Measurements from ENCODE around the gene MYO15A.
A peak's percentile ranks its signal among the peaks of the same experiment; 100 is the strongest.

MYO15A gene

DNA sequence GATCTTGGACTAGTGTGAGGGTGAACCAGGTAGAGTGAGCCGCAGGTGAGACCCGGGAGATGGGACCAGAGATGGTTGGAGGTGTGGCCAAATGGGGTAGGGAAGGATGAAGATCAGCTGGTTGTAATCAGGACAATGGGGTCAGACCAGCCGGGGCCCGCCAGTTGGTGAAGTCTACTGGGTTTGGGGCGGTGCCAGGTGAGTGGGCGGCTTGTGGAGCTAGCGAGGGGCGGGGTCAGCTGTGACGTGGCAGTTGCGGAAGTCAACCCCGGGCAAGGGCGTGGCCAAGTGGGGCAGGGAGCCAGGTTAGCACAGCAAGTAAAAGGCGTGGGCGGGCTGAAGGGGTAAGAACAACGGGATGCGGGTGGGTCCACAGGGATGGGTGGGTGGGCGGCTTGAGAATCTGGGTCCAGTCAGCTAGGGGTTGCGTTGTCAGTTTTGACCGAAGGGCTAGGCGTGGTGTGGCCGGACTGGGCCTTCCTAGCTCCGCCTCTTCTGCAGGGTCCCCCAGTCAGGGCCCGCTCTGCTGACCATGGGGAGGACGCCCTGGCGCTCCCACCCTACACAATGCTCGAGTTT is 49.6 kb downstream of the MYO15A start:
- peak; percentile 92 for DNase-seq (ENCODE audit: low read depth)

DNA sequence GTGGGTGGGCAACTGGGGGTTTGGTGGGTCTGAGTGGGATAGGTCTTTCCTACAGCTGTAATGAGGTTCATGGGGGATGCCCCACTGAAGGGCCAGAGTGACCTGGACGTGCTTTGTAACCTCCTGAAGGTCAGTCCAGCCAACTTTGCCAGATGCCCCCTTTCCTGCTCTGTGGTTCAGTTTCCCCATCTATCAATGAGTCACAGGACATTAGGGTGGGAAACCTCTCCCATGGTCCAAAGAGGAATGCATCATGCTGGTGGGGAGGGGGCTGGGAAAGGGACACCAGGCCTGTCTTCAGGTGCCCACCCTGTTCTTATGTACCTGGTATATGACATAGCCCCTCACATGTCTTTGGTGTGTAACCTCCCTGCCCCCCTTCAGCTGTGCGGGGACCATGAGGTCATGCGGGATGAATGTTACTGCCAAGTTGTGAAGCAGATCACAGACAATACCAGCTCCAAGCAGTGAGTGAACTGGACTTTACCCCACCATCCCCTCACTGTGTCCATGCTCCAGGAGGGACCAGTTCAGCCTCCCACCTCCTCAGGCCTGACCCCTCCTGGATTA is 51.1 kb downstream of the MYO15A start:
- no peak for DNase-seq (ENCODE audit: low read depth)

DNA sequence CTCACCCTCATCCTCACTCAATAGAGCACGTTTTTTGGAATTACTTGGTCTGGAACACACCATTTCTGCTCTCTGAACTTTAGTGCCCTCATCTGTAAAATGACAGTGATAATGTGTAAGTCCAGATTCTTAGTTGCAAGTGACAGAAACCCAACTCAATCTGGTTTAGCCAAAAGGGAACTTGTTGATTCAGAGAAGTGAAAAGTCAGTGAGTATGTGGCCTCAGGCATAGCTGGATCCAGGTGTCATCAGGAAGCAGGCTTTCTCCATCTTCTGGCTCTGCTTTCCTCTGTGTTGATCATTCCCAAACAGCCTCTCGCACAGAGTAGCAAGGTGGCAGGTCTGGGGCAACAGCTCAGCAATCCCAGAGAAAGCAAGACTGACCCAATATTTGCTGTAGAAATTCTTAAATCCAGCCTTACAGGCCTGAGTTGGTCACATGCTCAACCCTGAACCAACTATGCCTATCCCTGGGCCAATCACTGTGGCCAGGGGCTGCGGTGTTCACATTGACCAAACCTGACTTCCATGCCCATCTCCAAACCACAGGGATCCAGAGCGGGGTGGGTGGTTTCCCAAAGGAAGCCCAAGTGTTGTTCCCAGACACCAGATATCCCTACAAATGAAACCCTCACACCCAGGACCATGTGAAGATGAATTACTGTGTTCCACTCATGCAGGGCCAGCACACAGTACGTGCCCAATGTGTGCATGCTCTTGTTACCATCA is 51.7 kb downstream of the MYO15A start:
- no peak for DNase-seq (ENCODE audit: low read depth)

DNA sequence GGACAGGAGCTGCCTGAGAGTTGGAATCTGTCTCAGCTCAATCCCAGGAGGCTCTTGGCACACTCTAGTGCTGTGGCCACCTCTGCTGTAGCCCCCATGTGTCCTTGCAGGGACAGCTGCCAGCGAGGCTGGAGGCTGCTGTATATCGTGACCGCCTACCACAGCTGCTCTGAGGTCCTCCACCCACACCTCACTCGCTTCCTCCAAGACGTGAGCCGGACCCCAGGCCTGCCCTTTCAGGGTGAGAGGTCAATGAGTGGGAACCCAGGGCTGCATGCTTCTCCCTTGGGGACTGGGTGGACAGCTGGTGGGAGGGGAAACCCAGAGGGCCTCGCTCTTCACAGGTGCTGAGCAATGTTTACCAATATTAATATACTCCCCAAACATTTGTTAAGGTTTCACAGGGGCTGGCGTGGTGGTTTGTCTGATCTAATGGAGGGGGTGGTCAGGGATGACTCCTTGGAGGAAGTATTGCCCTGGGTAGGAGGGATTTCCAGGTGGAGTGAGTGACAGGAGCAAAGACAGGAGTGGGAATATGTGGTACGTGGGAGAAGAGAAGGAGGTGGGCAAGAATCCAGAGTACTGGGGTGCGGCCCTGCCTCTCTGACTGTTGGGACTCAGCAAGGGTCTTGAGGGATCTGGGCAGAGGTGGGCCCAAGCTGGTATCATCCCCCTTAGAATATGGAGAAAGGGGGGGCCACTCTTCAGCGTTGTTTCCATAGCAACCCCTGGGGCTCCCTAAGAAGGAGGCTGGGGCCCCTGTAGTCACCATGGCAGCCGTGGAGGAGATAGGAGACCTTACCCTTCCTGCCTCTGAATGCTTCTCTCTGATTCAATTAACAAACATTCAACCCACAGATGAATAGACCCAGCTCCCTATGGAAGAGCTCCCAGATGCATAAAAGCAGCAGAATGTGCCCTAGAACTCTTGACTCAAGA is 52.9 kb downstream of the MYO15A start:
- no peak for DNase-seq (ENCODE audit: low read depth)

DNA sequence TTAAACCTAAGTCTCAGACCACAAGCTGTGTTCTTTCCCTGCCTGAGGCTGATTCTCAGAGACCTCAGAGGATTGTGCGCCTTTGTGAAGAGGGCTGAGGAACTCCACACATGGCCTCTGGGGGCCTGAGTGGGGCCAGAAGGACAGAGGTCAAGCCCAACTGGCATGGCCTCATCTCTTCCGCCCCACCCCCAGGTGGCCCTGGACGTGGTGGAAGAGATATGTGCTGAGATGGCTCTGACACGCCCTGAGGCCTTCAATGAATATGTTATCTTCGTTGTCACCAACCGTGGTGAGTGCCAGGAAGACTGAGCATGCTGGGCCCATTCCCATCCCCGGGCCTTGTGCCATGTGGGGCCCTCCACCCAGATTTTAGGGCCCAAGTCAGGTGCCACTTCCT is 55.0 kb downstream of the MYO15A start:
- no peak for DNase-seq (ENCODE audit: low read depth)

DNA sequence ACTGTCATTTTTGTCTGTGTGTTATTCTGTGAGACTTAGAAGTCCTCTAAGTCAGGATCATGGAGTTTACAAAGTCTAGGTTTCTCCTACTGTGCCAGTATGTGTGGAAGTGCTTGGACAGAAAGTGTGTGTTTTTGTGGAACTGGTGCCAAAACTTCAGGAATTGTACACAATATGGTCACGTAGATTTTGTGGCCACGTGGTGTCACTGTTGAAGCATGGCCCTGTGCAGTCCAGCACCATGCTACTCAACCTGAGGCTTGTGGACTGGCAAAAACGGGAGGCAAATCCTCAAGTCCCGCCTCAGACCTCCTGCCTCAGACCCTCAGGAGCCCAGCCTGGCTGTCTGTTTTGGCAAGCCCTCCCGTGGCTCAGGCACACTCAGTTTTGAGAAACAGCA is 58.3 kb downstream of the MYO15A start:
- DNase-seq (ENCODE audit: low read depth) = no peak

DNA sequence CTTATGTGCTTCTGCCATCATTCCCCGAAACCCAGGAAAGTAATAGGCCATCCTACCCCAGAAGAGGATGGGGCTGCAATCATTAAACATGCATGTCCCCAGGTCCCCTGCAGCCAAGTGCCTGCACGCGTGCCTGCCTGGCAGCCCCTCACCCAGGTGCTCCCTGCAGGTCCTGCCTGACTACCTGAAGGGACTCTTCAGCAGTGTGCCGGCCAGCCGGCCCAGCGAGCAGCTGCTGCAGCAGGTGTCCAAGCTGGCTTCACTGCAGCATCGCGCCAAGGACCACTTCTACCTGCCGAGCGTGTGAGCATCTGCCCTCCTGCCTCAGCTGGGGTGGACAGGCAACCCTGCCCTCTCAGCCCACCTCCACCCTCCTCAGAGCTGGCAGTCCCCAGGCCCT is 58.9 kb downstream of the MYO15A start:
- DNase-seq (ENCODE audit: low read depth) = no peak

DNA sequence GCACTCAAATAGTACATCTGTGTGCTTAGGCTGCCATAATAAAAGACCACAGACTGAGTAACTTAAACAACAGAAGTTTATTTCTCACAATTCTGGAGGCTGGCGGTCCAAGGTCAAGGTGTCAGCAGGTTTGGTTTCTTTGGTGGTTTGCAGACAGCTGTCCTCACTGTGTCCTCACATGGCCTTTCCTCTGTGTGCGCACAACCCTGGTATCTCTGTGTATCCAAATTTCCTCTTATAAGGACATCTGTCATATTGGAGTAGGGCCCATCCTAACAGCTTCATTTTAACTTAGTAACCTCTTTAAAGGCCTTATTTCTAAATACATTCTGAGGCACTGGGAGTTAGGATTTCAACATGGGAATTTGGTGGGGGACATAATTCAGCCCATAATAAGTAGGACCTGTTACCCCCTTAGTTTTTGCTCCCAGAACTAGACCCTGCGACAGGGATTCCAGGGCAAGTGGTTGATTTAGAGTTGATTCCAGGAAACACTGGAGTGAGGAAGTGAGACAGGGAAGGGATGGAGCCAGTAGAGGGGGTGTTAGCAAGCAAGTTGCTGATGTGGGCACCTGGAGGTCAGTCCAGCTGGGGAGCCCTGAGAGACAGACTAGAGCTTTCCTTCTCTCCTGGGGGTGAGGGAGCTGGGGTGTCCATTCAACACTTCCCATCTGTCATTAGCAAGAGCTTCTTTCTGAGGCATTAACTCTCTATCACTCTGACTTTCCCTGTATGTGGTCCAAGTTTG is 64.1 kb downstream of the MYO15A start:
- DNase-seq (ENCODE audit: low read depth) = no peak

DNA sequence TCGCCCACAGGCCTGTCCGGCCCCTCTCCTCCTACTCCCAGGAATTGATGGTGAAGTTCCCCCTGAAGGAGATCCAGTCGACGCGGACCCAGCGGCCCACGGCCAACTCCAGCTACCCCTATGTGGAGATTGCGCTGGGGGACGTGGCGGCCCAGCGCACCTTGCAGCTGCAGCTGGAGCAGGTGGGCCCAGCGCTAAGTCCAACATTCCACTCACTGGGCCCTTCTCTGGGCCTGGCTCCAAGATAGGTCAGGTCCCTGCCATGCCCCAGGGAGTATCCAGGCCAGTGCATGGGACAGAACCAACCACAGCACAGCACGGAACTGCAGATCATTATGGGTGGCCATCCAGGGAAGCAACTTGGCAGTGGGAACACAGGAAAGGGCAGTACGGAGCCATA is 65.2 kb downstream of the MYO15A start:
- DNase-seq (ENCODE audit: low read depth) = no peak

DNA sequence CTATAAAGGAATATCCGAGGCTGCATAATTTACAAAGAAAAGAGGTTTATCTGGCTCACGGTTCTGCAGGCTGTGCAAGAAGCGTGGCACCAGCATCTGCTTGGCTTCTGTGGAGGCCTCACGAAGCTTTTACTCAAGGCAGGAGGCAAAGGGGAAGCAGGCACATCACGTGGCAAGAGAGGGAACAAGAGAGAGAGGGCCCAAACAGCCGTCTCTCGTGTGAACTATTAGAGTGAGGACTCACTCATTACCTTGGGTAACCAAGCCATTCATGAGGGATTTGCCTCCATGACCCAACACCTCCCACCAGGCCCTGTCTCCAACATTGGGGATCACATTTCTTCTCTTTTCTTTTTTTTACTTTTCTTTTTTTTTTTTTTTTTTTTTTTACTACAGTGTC is 67.6 kb downstream of the MYO15A start:
- no peak for DNase-seq (ENCODE audit: low read depth)

DNA sequence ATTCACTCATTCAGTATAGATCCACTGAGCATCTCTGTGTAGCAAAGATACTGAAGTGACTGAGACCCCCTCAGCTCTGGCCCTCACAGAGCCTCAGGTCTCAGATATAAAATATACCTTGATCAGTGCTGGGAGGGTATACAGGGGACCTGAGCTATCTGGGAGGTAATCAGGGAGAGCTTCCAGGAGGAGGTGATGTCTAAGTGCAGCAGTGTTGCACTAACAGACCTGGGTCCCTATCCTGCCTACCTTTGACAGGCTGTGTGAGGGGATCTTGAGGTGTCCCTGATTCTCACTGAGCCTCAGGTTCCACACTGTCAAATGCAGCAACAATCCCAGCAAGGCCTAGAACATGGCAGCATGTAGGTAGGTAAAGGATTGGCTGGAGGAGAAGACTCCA is 68.6 kb downstream of the MYO15A start:
- DNase-seq (ENCODE audit: low read depth) = no peak

DNA sequence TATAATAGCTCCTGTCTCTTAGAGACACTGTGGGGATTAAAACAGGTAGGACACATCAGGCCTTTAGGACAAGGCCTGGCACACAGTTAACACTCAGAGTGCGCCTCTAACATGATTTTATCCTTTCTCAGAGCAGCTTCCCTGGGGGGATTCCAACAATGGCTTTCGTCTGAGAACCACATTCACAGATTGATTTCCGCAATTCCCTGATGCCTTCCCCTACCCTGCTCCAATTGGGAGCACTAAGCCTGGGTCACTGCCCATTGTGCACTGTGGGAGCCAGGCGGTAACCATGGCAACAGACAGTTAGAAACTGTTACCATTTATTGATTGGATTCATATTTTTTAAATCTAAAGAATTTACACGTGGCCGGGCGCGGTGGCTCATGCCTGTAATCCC is 69.2 kb downstream of the MYO15A start:
- DNase-seq (ENCODE audit: low read depth) = no peak

DNA sequence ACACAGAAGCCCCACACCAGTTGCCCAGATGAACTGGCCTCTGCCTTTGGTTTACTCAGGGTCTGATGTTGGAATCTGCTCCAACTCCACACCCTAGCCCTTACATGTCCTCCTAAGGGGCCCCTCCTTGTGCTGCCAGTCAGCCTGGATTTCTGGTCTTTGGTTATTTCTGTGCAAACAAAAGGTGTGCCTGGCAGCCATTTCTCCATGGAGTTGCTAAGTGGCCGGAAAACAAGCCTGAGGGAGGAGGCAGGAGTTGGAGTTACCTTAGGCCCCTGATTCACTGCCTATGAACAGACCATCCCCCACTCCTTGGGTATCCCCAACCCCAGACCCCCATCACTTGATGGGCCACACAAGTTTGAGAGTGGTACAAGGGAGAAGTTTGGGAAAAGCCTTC is 70.6 kb downstream of the MYO15A start:
- no peak for DNase-seq (ENCODE audit: low read depth)

DNA sequence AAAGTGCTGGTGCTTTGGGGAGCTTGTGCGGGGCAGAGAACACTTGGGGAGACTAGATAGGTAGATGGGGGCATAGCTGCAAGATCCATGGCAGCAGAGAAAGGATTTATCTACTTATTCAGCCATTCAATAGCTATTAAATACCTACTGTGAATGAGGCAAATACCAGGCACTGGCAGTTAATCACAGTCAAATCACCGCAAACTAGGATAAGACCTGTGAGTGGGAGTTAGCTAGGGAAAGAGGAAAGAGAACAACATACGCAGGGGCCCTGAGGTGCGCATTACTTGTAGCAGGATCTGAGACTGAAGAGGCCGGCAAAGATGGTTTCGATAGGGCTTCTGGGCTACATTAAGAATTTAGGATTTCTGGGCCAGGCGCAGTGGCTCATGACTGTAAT is 71.2 kb downstream of the MYO15A start:
- DNase-seq (ENCODE audit: low read depth) = no peak

DNA sequence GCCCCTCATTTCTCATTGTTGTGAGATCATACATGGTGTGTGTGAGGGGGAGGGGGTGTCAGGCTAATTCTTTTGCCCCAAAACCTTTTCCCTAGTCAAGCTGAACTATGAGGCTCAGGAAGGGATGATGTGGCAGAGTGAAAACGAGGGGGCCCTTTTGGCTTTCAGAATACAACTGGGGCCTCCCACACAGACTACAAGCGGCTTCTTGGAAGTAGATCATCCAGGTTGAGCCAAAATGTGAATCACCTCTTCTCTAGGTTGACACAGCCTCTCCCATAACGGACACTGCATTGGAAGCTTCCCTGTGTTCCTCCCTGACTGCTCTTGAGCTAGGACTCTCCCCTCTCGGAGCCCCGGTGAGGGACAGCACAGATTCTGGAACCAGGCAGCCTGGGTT is 72.8 kb downstream of the MYO15A start:
- no peak for DNase-seq (ENCODE audit: low read depth)

DNA sequence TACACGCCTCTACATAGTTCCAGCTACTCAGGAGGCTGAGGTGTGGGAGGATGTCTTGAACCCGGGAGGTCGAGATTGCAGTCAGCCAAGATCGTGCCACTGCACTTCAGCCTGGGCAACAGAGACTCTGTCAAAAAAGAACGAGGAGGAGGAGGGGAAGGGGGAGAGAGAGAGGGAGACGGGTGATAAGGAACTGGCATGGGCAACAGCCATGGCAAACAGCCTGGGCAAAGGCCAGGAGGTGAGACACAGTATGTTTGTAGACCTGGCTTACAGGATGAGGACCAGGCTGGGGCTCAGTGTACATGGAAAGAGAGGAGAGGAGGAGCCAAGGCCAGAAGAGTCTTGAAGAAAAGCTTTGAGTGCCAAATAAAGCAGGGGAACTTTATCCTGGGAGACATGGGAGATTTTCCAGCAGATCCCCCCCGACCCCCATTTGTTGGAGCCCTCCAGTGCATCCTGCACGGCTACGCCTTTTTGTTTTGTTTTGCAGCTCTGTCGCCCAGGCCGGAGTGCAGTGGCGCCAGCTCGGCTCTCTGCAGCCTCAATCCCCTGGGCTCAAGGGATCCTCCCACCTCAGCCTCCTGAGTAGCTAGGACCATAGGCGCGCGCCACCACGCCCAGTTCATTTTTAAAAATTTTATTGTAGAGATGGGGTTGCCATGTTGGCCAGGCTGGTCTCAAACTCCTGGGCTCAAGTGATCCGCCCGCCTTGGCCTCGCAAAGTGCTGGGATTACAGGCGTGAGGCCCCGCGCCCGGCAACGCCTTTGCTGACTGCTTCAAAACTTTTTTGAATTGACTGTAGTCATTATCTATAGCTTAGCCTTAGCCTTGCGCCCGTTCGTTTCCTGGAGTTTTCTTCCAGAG is 73.8 kb downstream of the MYO15A start:
- DNase-seq (ENCODE audit: low read depth) = no peak

DNA sequence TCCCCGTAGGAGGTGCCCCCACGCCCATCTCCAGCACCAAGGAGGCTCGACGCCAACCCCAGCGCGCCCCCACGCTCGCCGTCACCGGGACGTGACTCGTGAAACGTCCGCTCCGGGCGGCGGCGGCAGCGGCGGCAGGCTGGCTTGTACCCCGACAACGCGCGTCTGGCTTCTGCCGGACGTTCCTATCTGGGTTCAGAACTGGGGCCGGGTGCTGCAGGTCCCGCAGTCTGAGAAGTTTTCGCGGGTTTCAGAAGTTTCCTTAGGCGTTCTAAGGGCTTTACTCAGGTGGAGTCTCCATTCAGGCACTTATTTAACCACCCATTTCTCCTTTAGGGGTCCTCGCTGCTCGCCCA is 74.4 kb downstream of the MYO15A start:
- DNase-seq (ENCODE audit: low read depth) = peak; percentile 66

DNA sequence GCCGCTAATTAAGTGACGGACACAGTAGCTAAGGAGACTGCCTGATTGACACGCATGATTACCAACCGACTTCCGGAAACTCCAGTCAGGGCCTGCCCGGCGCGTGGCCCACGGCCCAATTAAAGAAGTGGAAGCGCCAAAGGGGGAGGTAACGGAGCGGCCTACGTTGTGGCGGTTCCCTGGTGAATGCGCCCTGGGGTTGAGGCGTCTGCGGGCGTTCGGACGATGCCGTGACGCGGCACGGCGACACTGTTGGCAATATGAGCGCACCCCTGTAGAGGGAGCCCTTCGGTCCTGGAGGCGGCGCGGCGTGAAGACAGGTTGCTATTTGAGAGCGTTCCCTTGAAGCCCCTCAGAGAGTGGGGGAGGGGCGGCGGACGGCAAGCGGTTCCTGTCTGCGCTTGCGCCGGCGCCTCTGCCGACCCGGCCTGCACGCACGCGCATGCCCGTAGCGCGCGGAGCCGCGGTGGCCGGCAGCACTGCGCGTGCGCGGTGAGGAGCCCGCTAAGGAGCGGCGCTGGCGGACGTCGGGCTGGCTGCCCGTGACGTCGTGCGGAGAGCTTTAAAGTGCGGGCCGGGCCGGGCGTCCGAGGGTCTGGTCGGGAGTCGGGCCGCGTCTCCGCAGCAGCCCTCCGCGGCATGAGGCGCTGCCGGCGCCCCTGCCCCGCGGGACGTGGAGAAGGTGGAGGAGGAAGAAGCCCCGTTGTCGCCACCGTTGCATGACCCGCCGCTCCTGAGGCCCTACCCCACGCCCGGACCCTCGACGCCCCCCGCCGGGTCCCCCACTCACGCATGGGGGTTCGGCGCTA is 75.0 kb downstream of the MYO15A start, which contains the start of gene ALKBH5:
ALKBH5 (plus strand) TSS at position 495 of the 809 bp plus-strand sequence. CDS start 416 bp downstream, outside the sequence.
- DNase-seq (ENCODE audit: low read depth) = peak; percentile 89

DNA sequence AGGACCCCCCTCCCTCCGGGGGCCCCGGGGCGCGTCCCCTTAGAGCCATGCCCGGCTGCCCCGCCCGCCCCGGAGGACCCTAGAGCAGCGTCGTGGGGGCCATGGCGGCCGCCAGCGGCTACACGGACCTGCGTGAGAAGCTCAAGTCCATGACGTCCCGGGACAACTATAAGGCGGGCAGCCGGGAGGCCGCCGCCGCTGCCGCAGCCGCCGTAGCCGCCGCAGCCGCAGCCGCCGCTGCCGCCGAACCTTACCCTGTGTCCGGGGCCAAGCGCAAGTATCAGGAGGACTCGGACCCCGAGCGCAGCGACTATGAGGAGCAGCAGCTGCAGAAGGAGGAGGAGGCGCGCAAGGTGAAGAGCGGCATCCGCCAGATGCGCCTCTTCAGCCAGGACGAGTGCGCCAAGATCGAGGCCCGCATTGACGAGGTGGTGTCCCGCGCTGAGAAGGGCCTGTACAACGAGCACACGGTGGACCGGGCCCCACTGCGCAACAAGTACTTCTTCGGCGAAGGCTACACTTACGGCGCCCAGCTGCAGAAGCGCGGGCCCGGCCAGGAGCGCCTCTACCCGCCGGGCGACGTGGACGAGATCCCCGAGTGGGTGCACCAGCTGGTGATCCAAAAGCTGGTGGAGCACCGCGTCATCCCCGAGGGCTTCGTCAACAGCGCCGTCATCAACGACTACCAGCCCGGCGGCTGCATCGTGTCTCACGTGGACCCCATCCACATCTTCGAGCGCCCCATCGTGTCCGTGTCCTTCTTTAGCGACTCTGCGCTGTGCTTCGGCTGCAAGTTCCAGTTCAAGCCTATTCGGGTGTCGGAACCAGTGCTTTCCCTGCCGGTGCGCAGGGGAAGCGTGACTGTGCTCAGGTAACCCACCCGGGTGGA is 75.8 kb downstream of the MYO15A start:
- DNase-seq (ENCODE audit: low read depth) = peak; percentile 33

All from stimulated activated CD8-positive, alpha-beta memory T cell treated with anti-CD3 and anti-CD28 coated beads, Interleukin-7, amount 100 ng/mL, for 24 hours (primary cell).